Neural cell (in vitro differentiated cells): ENCODE results near the gene MTG1. TPM values are rescaled to one million over a fixed set of nuclear protein-coding genes. Genes with fewer than 3 reads are reported as not detected.

Experiments used
- H2AFZ ChIP-seq: fragments of 200-600, 300-800 bp; sonication (generic), shearing (Covaris generic); 2 replicates; pipeline ENCODE4 v1.6.0; 2014; ENCODE audit warnings: low read depth, mild to moderate bottlenecking, antibody characterized with exemption, low read length, moderate library complexity
- H3F3A ChIP-seq: fragments of 200-600 bp; shearing (Covaris generic); 2 replicates; pipeline ENCODE4 v1.6.1; 2016; ENCODE audit warnings: mild to moderate bottlenecking, moderate library complexity, mixed read lengths, antibody characterized with exemption, low read length; ENCODE audit not compliant: insufficient read depth, poor library complexity, severe bottlenecking
- H3K27ac ChIP-seq: fragments of 200-600, 300-800 bp; sonication (generic), shearing (Covaris generic); 2 replicates; pipeline ENCODE4 v1.5.1; 2014; ENCODE audit warnings: mild to moderate bottlenecking, low read length, moderate library complexity
- H3K27me3 ChIP-seq: fragments of 300-800, 200-600 bp; sonication (generic), shearing (Covaris generic); 2 replicates; pipeline ENCODE4 v1.6.0; 2014; ENCODE audit warnings: mild to moderate bottlenecking, low read depth, low read length, moderate library complexity; ENCODE audit not compliant: insufficient read depth
- H3K36me3 ChIP-seq: fragments of 300-800, 200-600 bp; sonication (generic), shearing (Covaris generic); 2 replicates; pipeline ENCODE4 v1.5.1; 2014; ENCODE audit warnings: mild to moderate bottlenecking, antibody characterized with exemption, low read length, moderate library complexity; ENCODE audit not compliant: insufficient read depth
- H3K4me2 ChIP-seq: fragments of 300-800, 200-600 bp; sonication (generic), shearing (Covaris generic); 2 replicates; pipeline ENCODE4 v1.6.0; 2014; ENCODE audit warnings: mild to moderate bottlenecking, low read length
- H3K4me3 ChIP-seq: fragments of 300-800, 200-600 bp; sonication (generic), shearing (Covaris generic); 2 replicates; pipeline ENCODE4 v1.5.1; 2014; ENCODE audit warnings: mild to moderate bottlenecking, low read length, moderate library complexity
- H3K79me2 ChIP-seq: fragments of 200-600 bp; shearing (Covaris generic); replicated peaks from 2 replicates; pipeline ENCODE4 v1.6.0; 2014; ENCODE audit warnings: mild to moderate bottlenecking, low read length, moderate library complexity; ENCODE audit not compliant: insufficient read depth
- H3K9ac ChIP-seq: fragments of 300-800, 200-600 bp; sonication (generic), shearing (Covaris generic); 2 replicates; pipeline ENCODE4 v1.6.1; 2016; ENCODE audit warnings: mild to moderate bottlenecking, low read length, mixed read lengths
- H3K9me2 ChIP-seq: fragments of 200-600 bp; shearing (Covaris generic); 2 replicates; pipeline ENCODE4 v1.6.1; 2016; ENCODE audit warnings: mild to moderate bottlenecking, low read length, mixed read lengths; ENCODE audit not compliant: insufficient read depth
- H3K9me3 ChIP-seq: fragments of 200-600, 300-800 bp; sonication (generic), shearing (Covaris generic); 2 replicates; pipeline ENCODE4 v1.6.1; 2016; ENCODE audit warnings: mild to moderate bottlenecking, mixed run types, low read length, moderate library complexity, mixed read lengths
- H4K20me1 ChIP-seq: fragments of 200-600 bp; shearing (Covaris generic); 2 replicates; pipeline ENCODE4 v1.6.1; 2016; ENCODE audit warnings: mild to moderate bottlenecking, mixed run types; ENCODE audit not compliant: insufficient read depth
- CTCF ChIP-seq: fragments of 450-650 bp; IDR thresholded peaks from 2 replicates; pipeline ENCODE4 v1.5.1; 2014; ENCODE audit warnings: antibody characterized with exemption, mild to moderate bottlenecking, moderate library complexity; ENCODE audit not compliant: poor library complexity, severe bottlenecking
- EP300 ChIP-seq: fragments of 450-650 bp; conservative IDR thresholded peaks from 2 replicates; pipeline ENCODE4 v1.6.1; 2014; ENCODE audit warnings: antibody characterized with exemption, mild to moderate bottlenecking, moderate library complexity; ENCODE audit not compliant: poor library complexity, severe bottlenecking
- EZH2 ChIP-seq: fragments of 200-600, 300-800 bp; shearing (Covaris generic), sonication (generic); IDR thresholded peaks from 2 replicates; pipeline ENCODE4 v1.6.1; 2014; ENCODE audit warnings: antibody characterized with exemption, low read length, borderline replicate concordance, mild to moderate bottlenecking; ENCODE audit not compliant: insufficient read depth, poor library complexity, severe bottlenecking
- MXI1 ChIP-seq: fragments of 450-650 bp; conservative IDR thresholded peaks from 2 replicates; pipeline ENCODE4 v1.6.1; 2014; ENCODE audit warnings: antibody characterized with exemption, mild to moderate bottlenecking; ENCODE audit not compliant: poor library complexity, severe bottlenecking
- POLR2AphosphoS5 ChIP-seq: IDR thresholded peaks from 2 replicates; pipeline ENCODE4 v1.6.1; 2012
- RAD21 ChIP-seq: fragments of 450-650 bp; conservative IDR thresholded peaks from 2 replicates; pipeline ENCODE4 v1.6.1; 2014; ENCODE audit warnings: antibody characterized with exemption, mild to moderate bottlenecking, moderate library complexity
- REST ChIP-seq: IDR thresholded peaks from 2 replicates; pipeline ENCODE4 v1.6.1; 2012; ENCODE audit warnings: borderline replicate concordance
- SMC3 ChIP-seq: fragments of 450-650 bp; conservative IDR thresholded peaks from 2 replicates; pipeline ENCODE4 v1.6.1; 2014; ENCODE audit warnings: antibody characterized with exemption, mild to moderate bottlenecking, moderate library complexity; ENCODE audit not compliant: poor library complexity
- TAF1 ChIP-seq: IDR thresholded peaks from 2 replicates; pipeline ENCODE4 v1.6.1; 2012; ENCODE audit warnings: low read depth
- polyA plus RNA-seq: library from polyadenylated mRNA; depleted of rRNA; stranded (reverse); fragments of >200 nt; gene quantifications from 2 replicates; pipeline ENCODE4 v1.2.3, GENCODE V29; 2014

Gene MTG1
- polyA plus RNA-seq, 1 donor from 2014 or later: 52.3 TPM

GRCh38 chr10:133378251-133379096, 15.5 kb upstream of the MTG1 start:
- peak overlapping the region; percentile 62 for H3K9ac ChIP-seq

More at GRCh38 chr10:133378251-133379096, 15.5 kb upstream of the MTG1 start:
- Histone ChIP-seq H4K20me1 (no peaks in the 10 kb centered on the region), H3F3A (no peaks in the 10 kb centered on the region), H3K27ac (no peak overlapping the region), H3K36me3 (no peaks in the 10 kb centered on the region), H3K27me3 (peaks cover 9% of the 10 kb centered on the region), H3K79me2 (no peaks in the 10 kb centered on the region), H3K4me2 (peak overlapping the region; percentile 58), H3K9me2 (no peaks in the 10 kb centered on the region), H2AFZ (peak overlapping the region; percentile 45), H3K9me3 (no peaks in the 10 kb centered on the region), H3K4me3 (peak overlapping the region; percentile 92)
- TF ChIP-seq EP300 (no peak), SMC3 (no peak), POLR2AphosphoS5 (peak; percentile 27), REST (no peak), EZH2 (no peak), CTCF (no peak), RAD21 (no peak), MXI1 (peak; percentile 41), TAF1 (no peak)
